HEK293 (cell line): ENCODE measurements around the gene DNAJC7.

Source experiments
- CTCF ChIP-seq: fragments of 450-650 bp; formaldehyde crosslinking; IDR thresholded peaks from 2 replicates; pipeline ENCODE4 v1.5.1; 2016; ENCODE audit warnings: missing biosample characterization, missing genetic modification characterization
- PRDM4 ChIP-seq: fragments of 450-650 bp; formaldehyde crosslinking; IDR thresholded peaks from 2 replicates; pipeline ENCODE4 v1.5.1; 2017; ENCODE audit warnings: missing biosample characterization, missing genetic modification characterization
- ZNF19 ChIP-seq: fragments of 450-650 bp; formaldehyde crosslinking; IDR thresholded peaks from 2 replicates; pipeline ENCODE4; 2016; ENCODE audit warnings: missing biosample characterization, missing genetic modification characterization, low read depth
- ZNF248 ChIP-seq: fragments of 450-650 bp; formaldehyde crosslinking; IDR thresholded peaks from 2 replicates; pipeline ENCODE4 v1.5.1; 2017; ENCODE audit warnings: missing biosample characterization, missing genetic modification characterization
- ZNF274 ChIP-seq, 2 experiments: fragments of 200-500 bp in 1 of 2; fragments of 450-650 bp in 1 of 2; sonication (Bioruptor generic) in 1 of 2; formaldehyde crosslinking in 1 of 2; IDR thresholded peaks; 2 replicates each; pipeline versions ENCODE4 v1.5.1 to v1.6.1; 2014 to 2016; ENCODE audit warnings: borderline replicate concordance in 1 of 2, inconsistent platforms in 1 of 2, low read length in 1 of 2, missing biosample characterization in 1 of 2, missing genetic modification characterization in 1 of 2
- ZNF514 ChIP-seq: fragments of 450-650 bp; formaldehyde crosslinking; IDR thresholded peaks from 2 replicates; pipeline ENCODE4 v1.5.1; 2016; ENCODE audit warnings: missing biosample characterization, missing genetic modification characterization
- ZNF561 ChIP-seq: fragments of 450-650 bp; IDR thresholded peaks from 2 replicates; pipeline ENCODE4 v1.5.1; 2018; ENCODE audit warnings: missing biosample characterization, missing genetic modification characterization, borderline replicate concordance

GRCh38 chr17:41965694-41966462 is 51.4 kb downstream of the DNAJC7 start:
- TF ChIP-seq ZNF248 (no peak), PRDM4 (tag by site-specific recombination) (no peak), ZNF274 (IDR thresholded peaks at IDR 0.05; ENCODE audit: low read length) (no peak), ZNF274 (tag by site-specific recombination; IDR thresholded peaks at IDR 0.05; ENCODE audit: borderline replicate concordance) (no peak), ZNF561 (tag by site-specific recombination) (no peak), CTCF (tag by site-specific recombination) (no peak), ZNF19 (no peak), ZNF514 (tag by site-specific recombination) (no peak)
